NCI-H510A (cell line): ENCODE measurements around the gene HSPB9.

ENCODE experiments used
- DNase-seq: peaks from one replicate; lab custom pipeline; 2025; lab: John Stamatoyannopoulos, UW

HSPB9 gene

DNA sequence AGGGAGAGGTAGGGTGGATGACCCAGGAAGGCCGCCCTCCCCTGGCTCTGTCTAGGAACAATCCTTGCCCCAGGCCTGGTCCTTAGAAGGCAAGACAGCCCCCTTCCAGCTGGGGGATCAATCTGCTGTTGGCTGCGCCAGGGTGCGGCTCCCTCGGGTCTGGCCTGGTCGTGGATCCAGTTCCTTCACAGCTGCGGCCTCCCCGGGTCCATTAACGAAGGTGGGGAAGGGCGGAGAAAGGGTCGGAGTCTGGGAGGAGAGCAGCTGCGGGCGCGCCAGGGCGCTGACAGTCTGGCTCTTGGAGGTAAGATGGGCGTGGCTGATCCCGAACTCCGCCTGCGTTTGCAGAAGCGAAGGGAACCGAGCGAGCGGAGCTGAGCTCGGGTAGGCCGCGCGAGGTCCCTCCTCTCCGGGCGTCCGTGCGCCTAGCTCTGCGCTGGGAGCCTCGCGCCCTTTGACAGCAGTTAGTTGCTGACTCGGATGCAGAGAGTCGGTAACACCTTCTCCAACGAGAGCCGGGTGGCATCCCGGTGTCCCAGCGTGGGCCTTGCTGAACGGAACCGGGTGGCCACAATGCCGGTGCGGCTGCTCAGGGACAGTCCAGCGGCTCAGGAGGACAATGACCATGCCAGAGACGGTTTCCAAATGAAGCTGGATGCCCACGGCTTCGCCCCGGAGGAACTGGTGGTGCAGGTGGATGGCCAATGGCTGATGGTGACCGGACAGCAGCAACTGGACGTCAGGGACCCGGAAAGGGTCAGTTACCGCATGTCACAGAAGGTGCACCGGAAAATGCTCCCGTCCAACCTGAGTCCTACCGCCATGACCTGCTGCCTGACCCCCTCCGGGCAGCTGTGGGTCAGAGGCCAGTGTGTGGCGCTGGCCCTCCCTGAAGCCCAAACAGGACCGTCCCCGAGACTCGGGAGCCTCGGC, at the start of gene HSPB9:
HSPB9 (plus strand) TSS at position 434 of the 933 bp plus-strand sequence; CDS start at position 481, 47 bp downstream.
- DNase-seq = peak; percentile 86

GRCh38 chr17:42075789-42076188, 46.8 kb upstream of the HSPB9 start:
- DNase-seq = no peak

DNA sequence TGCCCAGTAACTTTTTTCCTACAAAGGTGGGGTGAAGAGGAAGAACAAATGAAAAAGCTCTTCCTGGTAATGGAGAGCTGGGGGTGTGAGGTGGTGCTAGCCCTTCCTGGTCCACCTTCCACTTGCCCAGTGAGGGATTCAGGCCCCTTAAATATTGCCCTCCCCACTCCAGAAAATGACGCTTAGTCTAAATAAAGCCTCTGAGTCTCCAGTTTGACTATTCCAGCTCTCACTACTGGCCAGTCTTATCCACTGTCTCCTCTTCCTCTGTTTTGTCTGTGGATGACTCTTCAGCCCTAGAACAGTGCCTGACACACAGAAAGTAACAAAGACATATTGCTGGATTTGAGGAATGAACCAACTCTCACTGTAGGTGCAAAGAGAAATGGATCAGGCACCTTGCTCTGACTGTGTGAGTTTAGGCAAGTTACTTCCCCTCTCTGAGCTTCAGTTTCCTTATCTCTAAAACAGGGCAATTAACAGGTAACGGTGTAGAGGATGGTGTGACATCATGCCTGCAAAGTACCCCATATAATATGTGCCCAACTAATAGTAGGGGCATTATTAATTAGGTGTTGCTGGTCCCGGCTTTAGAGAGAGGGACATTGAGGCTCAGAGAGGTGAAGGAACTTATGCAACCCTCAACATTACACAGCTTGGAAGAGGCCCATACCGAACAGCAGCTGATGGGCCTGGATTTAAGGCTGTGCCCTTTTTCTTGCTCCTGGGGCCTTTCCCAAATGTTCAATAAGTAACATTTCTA, 45.6 kb upstream of the HSPB9 start:
- no peak for DNase-seq

GRCh38 chr17:42077755-42078154, 44.8 kb upstream of the HSPB9 start:
- no peak for DNase-seq

DNA sequence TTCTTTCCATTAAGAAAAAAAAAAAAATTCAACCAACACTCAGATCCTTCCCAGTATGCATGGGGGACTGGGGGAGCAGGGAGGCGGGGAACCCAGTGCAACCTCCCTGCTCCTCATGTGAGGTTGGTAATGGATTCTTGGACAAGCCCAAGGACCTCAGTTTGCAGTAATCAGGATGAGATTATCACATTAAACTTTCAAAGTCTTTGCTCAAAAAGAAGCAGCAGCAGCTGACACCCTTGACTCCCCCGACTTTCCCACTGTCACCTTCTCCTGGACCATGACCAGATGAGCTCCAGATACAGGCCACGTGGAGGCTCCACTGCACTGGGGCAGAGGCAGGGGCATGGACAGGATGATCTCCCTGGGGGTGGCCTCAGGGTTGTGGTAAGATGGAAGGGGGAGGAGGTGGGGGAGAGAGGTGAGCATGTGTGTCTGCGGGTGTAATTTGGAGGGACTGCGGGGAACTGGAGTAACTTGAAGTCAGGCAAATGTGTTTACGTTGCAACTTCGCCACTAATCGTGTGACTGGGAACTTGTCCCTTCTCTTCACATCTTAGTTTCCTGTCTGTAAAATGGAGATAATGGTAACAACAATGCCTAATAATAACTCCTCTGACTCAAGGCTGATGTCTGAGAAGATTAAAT, 44.1 kb upstream of the HSPB9 start:
- DNase-seq = no peak

GRCh38 chr17:42079541-42079940, 43.1 kb upstream of the HSPB9 start:
- no peak for DNase-seq

- no peak for DNase-seq
Observed at GRCh38 chr17:42081516-42082129, 41.0 kb upstream of the HSPB9 start.

GRCh38 chr17:42087042-42087701, 35.4 kb upstream of the HSPB9 start:
- no peak for DNase-seq

GRCh38 chr17:42087736-42088705, 34.6 kb upstream of the HSPB9 start:
- DNase-seq = no peak

DNA sequence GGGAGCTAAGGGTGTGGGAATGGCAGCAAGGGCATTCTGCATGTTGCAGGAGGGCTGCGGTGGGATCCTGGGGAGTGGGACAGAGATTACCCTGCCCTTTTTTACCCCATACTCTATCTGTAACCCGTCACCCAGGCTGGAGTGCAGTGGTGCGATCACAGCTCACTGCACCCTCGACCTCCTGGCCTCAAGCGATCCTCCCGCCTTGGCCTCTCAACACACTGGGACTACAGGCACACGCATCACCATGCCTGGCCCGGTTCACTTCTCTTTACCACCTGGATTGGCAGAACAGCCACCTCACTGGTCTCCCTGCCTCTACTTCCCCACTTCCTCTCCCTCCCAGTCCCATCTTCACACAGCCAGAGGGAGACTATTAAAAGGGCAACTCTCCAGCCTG, 33.9 kb upstream of the HSPB9 start:
- DNase-seq = no peak

DNA sequence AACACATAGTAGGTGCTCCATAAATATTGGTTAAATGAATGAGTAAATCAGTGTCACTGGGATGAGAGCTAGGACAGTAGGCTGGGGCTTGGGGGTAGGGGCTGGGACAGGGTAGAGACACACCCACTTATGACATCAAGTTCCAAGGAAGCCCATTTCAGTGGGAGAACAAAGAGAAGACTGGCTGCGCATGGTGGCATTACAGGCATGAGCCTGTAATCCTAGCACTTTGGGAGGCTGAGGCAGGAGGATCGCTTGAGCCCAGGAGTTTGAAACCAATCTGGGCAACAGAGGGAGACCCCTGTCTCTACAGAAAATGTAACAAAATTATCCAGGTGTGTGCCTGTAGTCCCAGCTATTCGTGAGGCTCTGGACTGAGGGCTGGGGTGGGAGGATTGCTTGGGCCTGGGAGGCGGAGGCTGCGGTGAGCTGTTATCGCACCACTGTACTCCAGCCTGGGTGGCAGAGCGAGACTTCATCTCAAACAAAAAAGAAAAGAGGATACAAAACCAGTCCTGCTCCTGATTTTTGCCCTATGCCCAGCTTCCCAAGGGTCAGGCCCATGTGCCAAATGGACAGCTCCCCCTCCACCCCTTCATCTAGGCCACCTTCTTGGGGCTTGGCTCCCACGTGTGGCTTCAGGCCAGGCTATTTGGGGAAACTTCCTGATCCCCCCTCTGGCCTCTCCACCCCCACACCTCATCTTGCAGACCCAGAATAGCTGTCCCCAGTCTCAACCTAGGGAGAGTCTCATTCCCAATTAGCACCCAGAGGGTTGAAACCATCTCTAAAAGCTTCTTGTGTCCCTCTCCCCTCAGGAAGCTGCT, 31.4 kb upstream of the HSPB9 start:
- no peak for DNase-seq

- no peak for DNase-seq
Observed at GRCh38 chr17:42092939-42093338, 29.7 kb upstream of the HSPB9 start.

GRCh38 chr17:42094375-42095069, 28.1 kb upstream of the HSPB9 start:
- DNase-seq = no peak

DNA sequence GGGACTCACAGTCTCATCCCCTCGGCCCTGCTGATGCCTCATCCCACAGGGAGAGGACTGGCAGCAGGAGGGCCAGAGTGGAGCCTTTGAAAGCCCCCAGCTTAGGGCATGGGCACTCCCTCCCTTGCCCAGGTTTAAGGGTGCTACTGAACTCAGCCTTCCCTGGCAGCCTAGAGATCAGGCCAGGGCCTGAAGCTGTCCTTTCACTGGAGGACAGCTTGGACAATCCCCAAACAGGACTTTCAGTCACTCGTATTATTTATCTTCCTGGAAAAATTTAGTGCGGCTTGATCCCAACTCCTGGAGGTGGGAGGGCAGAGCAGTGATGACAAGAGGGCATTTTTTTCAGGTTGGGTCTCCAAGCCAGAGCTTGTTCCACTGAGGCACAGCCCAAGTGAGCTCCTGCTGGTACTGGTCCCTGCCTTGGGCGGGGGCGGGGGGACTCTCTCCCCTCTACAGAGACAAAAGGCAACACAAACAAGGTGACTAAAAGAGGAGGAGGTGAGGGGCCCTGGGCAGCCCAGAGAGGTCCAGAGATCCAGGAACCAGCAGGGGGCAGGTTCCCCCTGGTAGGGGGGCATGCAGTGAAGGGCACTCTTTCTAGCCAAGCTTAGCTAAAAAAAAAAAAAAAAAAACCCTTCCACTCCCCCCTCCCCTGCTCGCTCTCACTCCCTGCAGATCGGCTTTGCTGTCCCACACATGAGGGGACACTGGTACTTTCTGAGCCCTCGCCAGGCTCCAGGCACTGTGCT, 26.1 kb upstream of the HSPB9 start:
- DNase-seq = no peak

DNA sequence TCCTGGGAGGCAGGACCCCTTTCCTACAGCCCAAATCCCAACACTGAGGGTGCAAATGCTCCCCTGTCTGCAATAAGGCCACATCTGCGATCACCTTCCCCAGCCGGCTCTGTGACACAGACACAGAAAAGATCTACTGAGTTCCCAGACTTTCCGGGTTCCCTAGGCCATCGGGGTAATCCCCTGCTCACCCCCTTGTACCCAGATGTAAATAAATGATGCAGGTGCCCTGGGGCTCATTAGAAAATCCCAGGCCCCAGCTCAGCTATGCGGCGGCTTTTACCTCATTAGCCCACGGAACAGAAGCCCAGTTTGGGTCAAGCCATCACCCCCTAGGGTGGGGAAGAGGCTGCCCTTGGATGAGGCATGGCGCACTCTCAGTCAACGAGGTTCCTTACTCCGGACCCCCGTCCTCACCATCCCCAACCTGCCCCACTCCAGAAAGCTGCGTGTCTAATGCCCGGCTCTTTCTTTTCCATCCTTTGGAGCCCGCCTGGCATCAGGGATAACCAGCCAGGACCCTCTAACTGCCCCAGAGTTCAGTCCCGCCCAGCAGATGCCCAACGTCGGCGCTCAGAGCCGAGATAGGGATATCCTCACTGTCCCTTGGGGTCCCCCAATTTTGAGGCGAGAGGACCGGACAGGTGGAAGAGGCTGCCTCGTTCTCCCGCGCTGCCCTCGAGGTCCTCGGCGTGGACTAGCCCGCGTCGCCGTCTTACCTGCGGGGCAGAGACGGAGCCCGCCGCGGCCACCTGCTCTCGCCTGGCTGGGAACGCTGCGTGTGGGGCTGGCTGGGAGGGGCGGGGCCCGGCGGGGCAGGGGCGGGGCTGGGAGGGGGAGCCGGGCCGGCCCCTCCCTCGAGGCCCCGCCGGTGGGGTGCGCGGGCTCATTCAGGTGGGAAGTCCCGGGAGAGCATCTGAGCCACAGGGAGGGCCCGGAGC, 24.6 kb upstream of the HSPB9 start, which contains the start of gene ZNF385C:
ZNF385C (minus strand) TSS at position 783 of the 941 bp plus-strand sequence. CDS start 35,417 bp downstream, outside the sequence.
- peak; percentile 10 for DNase-seq

DNA sequence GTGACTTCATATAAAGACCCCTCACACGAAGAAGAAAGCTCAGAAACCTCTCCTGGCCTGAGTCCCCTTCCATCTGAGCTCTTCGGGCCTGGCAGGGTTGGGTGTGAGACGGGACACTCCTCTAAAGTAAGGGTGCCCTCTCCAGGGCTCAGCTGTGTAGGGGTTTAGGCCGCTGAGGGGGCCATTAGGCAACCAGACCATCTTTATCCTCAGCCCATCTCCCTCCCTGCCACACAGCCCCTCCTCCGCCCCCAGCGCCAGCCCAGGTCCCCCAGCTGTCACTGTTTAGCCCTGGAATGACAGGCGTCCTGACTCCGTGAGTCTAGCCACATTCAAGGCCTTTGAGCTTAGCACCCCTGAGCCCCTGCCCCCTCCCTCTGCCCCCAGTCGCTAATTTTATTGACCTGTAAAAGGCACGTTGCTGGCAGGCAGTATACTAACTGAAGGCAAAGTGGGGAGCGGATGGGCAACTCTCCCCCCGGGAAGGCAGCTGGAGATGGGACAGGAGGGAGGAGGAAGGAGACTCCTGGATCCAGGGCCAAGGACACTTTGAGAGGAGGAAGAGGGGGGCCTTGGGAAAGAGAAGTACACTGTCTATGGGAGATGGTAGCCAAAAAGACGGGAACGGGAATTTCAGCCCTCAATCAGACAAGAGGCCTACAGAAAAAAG, 23.7 kb upstream of the HSPB9 start:
- DNase-seq = no peak
